GM21367 (cell line): ENCODE measurements around the gene NDUFS5.
"Not testable (repeated sequence)": the region's sequence is repeated elsewhere in the genome, so short reads cannot be mapped to it uniquely, and the experiment has no call there.

Experiments used
- ATAC-seq: cut with Tn5 transposase; IDR thresholded peaks from one replicate; pipeline ENCODE4 v1.9.1; 2021; ENCODE audit not compliant: unreplicated experiment

The NDUFS5 gene

GRCh38 chr1:39026051-39026865 is at the start of gene NDUFS5:
NDUFS5 (plus strand) TSS chr1:39026350; CDS start chr1:39028725, 2,375 bp downstream.
- ATAC-seq: peak; percentile 61

- not testable (repeated sequence) for ATAC-seq
Measured at GRCh38 chr1:38977399-38978244, 48.5 kb upstream of the NDUFS5 start.

- not testable (repeated sequence) for ATAC-seq
Measured at GRCh38 chr1:38978245-38978542, 48.0 kb upstream of the NDUFS5 start.

GRCh38 chr1:38979380-38979779 is 46.8 kb upstream of the NDUFS5 start:
- not testable (repeated sequence) for ATAC-seq

GRCh38 chr1:38989979-38990378 is 36.2 kb upstream of the NDUFS5 start:
- no peak for ATAC-seq

- ATAC-seq: no peak
Measured at GRCh38 chr1:38990386-38990737, 35.8 kb upstream of the NDUFS5 start.

GRCh38 chr1:38990738-38991637 is 35.2 kb upstream of the NDUFS5 start, which contains the start of gene AKIRIN1:
AKIRIN1 (plus strand) TSS chr1:38991276; CDS start chr1:38991381, 105 bp downstream.
- peak; percentile 91 for ATAC-seq

- no peak for ATAC-seq
Measured at GRCh38 chr1:38991638-38992411, 34.3 kb upstream of the NDUFS5 start.

GRCh38 chr1:38992412-38993111 is 33.6 kb upstream of the NDUFS5 start:
- no peak for ATAC-seq

GRCh38 chr1:38994196-38994595 is 32.0 kb upstream of the NDUFS5 start:
- no peak for ATAC-seq

- ATAC-seq: no peak
Measured at GRCh38 chr1:38997034-38997900, 28.9 kb upstream of the NDUFS5 start.

GRCh38 chr1:38997901-38998190 is 28.3 kb upstream of the NDUFS5 start:
- no peak for ATAC-seq

- no peak for ATAC-seq
Measured at GRCh38 chr1:39001516-39002421, 24.4 kb upstream of the NDUFS5 start.

GRCh38 chr1:39003281-39003680 is 22.9 kb upstream of the NDUFS5 start:
- ATAC-seq: no peak

- no peak for ATAC-seq
Measured at GRCh38 chr1:39003794-39004193, 22.4 kb upstream of the NDUFS5 start.

GRCh38 chr1:39006287-39006686 is 19.9 kb upstream of the NDUFS5 start:
- no peak for ATAC-seq

- no peak for ATAC-seq
Measured at GRCh38 chr1:39006726-39007645, 19.2 kb upstream of the NDUFS5 start.
